HG02642 (cell line): Measurements from ENCODE around the gene LRRIQ4.

Experiments used
- ATAC-seq: cut with Tn5 transposase; IDR thresholded peaks from one replicate; pipeline ENCODE4 v1.9.1; 2021; ENCODE audit warnings: mild to moderate bottlenecking; ENCODE audit not compliant: unreplicated experiment, poor library complexity

Gene LRRIQ4

DNA sequence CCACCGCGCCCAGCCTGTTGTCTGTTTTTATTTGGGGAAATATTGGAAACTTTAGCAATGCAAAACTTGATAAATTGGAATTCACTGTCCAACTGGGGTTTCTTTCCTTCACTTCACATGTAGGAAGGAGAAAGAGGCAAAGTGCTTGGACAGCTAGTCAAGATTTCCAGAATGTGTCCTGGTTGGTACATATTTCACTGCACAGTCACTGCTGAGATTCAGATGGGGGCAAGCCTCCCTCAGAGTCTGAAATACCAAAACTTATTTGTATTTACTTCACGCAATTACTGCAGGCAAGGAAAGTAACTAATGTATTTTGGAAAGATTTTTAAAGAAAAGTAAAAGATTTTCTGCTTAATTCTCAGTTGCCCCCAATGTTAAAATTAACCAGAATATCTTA lies 36.1 kb downstream of the LRRIQ4 start:
- ATAC-seq = no peak

GRCh38 chr3:169850618-169851017 lies 37.9 kb downstream of the LRRIQ4 start:
- no peak for ATAC-seq

DNA sequence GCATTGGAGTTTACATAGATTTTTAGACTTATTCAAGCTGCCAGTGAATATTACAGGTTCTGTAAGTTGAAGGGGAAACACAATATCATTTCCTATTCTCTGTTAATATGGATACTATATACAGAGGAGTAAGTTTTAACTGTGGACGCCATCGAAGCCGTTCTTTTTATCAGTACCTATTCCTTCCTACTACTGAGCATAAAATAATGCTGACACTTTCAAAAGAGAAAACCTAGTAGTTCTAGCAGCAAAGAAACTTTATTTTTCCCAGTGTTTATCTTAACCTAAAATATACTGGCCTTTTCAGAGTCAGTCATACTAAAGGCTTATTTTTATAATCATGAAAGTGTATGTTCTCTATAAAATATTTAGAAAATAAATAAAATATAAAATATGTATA lies 42.8 kb downstream of the LRRIQ4 start:
- ATAC-seq = no peak

- ATAC-seq = no peak
Observed at GRCh38 chr3:169857811-169858210, 45.1 kb downstream of the LRRIQ4 start.

- ATAC-seq = no peak
Observed at GRCh38 chr3:169861871-169862270, 49.2 kb downstream of the LRRIQ4 start.

- ATAC-seq = peak; percentile 67
Observed at GRCh38 chr3:169863458-169863899, 50.8 kb downstream of the LRRIQ4 start.

- ATAC-seq = no peak
Observed at GRCh38 chr3:169864270-169864669, 51.6 kb downstream of the LRRIQ4 start.

DNA sequence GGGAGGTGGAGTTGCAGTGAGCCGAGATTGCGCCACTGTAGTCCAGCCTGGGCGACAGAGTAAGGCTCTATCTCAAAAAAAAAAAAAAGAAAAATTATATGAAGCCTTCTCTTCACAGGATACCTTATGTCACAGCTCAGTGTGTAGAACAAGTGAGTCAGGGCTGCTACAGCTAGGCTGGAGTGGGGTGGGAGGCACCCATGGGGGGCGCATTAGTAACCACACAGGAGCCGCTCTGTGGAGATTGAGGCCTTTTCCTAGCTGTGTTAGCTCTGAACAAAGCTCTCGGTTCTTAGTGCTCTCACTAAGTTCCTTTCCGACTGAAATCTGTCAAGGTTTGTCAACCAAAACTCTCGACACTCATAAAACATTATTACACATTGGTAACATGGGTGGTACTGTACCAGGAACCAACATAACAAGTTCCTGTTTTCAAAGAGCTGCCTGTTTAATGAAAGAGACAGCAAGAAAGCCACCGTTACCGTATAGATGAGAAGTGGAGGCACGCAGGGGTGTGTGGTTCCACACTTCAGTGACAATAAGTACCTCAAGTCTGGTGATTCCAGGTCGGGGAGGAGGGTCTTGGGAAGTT lies 52.6 kb downstream of the LRRIQ4 start:
- ATAC-seq = peak; percentile 43

GRCh38 chr3:169867584-169868210 lies 55.0 kb downstream of the LRRIQ4 start:
- no peak for ATAC-seq

DNA sequence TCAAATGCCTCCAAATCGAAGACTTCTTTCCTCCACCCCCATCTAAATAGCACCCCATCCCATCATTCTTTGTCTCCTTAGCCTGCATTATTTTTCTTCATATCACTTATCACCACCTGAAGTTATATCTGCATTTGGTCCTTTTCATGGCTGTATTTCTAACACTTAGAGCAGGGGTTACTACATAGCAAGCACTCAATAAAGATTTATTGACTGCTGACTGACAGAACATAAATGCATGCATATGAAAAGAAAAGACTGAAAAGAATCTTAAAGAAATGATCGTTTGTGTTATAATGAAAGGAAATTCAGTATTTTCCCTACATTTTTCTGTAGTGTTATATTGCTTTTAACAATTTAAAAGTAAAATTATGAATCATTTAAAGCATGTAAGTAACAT lies 55.7 kb downstream of the LRRIQ4 start:
- no peak for ATAC-seq

DNA sequence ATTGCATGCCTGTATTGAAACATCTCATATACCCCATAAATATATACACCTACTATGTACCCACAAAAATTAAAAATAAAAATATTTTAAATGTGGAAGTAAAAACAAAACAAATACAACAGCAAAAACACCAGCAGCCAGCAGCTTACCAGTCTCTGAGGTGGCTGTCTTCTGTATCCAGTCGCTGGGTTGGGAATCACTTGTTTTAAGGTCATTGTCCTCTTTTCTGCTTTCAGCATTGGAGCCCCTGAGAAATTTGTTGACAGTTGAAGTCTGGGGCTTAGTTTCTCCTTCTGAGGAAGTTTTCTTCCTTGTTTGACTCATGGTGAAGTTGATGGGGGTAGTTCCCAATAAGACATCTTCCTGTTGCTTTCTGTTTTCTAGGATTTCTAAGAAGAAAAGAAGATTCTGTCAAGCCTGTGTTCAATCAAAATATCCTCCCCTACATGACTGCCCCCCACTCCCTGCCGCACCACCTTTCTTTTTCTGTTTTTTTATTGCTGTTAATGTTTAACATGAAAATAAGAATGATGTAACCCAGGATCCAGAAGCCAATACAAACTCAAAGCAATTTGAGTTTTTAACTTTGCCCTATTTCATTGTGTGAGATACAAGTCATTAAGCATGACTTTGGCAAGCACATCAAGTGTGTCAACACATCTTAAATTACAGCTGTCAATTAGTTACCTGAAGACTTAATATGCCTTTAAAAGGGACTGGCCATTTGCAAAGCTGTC lies 57.0 kb downstream of the LRRIQ4 start, which contains the start of gene LRRC31:
TSS of gene LRRC31 (minus strand) at position 452 of the 737 bp plus-strand sequence. CDS start at position 324, 128 bp downstream.
- no peak for ATAC-seq

- ATAC-seq = no peak
Observed at GRCh38 chr3:169871129-169871886, 58.6 kb downstream of the LRRIQ4 start.

- no peak for ATAC-seq
Observed at GRCh38 chr3:169879013-169879557, 66.4 kb downstream of the LRRIQ4 start.

DNA sequence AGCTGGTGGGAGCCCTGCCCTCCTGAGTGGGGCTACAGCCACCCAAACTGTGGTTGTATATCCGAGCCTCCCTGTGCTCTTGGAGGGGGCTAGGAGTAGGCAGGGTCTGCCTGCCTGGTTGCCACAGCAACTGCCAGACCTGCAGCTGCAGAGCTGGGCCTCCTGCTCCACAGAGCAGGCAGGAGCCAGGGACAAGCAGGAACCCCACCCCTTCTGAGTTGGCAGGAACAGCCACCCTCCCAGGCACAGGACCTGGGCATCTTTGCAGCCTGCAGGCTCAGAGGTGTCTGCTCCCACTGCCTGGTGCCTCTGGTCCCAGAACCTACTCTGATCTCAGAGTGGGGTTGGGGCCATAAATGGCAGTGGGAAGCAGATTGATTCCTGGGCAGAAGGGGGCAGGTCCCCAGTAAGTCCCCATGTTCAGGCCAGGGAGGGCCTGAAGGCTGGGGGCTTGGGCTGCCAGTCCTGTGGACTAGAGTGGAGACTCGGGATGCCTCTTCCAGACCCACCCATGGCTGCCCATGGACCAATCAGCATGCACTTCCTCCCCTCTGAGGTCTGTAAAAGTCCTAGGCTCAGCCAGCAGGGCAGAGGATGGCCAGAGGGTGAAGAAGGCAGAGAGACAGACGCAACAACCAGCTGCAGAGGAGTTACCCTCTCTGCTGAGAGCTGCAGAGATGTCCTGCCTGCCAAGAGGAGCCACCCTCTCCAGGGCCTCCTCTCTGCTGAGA lies 67.3 kb downstream of the LRRIQ4 start:
- ATAC-seq = no peak

GRCh38 chr3:169880576-169881250 lies 68.0 kb downstream of the LRRIQ4 start:
- no peak for ATAC-seq

DNA sequence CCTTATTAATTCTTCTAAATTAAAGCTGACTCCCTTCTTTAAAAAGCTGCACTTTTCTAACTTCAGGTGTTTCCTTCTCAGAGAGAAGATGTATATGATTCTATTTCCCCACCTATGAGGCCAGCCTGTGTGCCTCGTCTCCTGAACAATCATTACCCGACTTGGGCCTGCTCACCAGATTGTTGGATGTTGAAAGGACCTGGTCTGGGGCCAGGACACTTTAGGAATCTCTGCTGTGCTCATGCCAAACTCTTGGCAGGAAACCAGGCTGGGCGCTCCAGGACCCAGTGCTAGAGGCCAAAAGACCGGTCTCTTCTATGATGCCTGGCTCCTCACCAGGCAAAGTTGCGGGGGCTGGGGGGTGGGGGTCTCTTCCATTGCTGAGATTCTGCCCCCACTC lies 74.0 kb downstream of the LRRIQ4 start:
- no peak for ATAC-seq
